Anterior cingulate cortex (tissue), 58 donors: ENCODE measurements around the gene GFOD2.

ENCODE experiments used
- DNase-seq, 58 donors: peaks; one replicate each; lab custom pipeline; 2025; lab: John Stamatoyannopoulos, UW

The GFOD2 gene

GRCh38 chr16:67648764-67649407 lies 70.2 kb downstream of the GFOD2 start:
- DNase-seq = no peak

GRCh38 chr16:67648088-67648763 lies 70.9 kb downstream of the GFOD2 start:
- no peak for DNase-seq

GRCh38 chr16:67647681-67648080 lies 71.4 kb downstream of the GFOD2 start:
- DNase-seq = no peak

- DNase-seq = no peak
Measured at GRCh38 chr16:67647111-67647651, 71.9 kb downstream of the GFOD2 start.

GRCh38 chr16:67645397-67646121 lies 73.6 kb downstream of the GFOD2 start:
- DNase-seq = no peak

- no peak for DNase-seq
Measured at GRCh38 chr16:67644038-67644437, 75.1 kb downstream of the GFOD2 start.

GRCh38 chr16:67641779-67642708 lies 77.1 kb downstream of the GFOD2 start:
- peak in 53 of 58 donors; percentile 23 to 90 (median 70) for DNase-seq

GRCh38 chr16:67637625-67638024 lies 81.5 kb downstream of the GFOD2 start:
- no peak for DNase-seq

- DNase-seq = peak in 3 of 58 donors; percentile 32 to 38 (median 34)
Measured at GRCh38 chr16:67636713-67637112, 82.4 kb downstream of the GFOD2 start.

GRCh38 chr16:67632415-67633172 lies 86.5 kb downstream of the GFOD2 start:
- DNase-seq = peak in 9 of 58 donors; percentile 11 to 71 (median 38)

- DNase-seq = no peak
Measured at GRCh38 chr16:67628216-67628615, 90.9 kb downstream of the GFOD2 start.
